GM13976 (cell line): ENCODE data around the gene KCNN2.

ENCODE experiments used
- DNase-seq: peaks from one replicate; pipeline ENCODE4 v3.0.0; 2012; ENCODE audit warnings: low spot score
- CTCF ChIP-seq: IDR thresholded peaks from 2 replicates; pipeline ENCODE4 v1.5.1; 2012; ENCODE audit warnings: borderline replicate concordance, mild to moderate bottlenecking; ENCODE audit not compliant: insufficient read depth; ENCODE audit errors: extremely low read depth, missing control alignments, control extremely low read depth
- in situ Hi-C: fragments of 300-500 bp; cut with MboI; formaldehyde crosslinking; loops from one replicate; pipeline ENCODE4 v1.12.0; 2022; ENCODE audit warnings: low sequenced_read_pairs, mixed read lengths, inconsistent platforms; ENCODE audit not compliant: unreplicated experiment

Gene KCNN2

GRCh38 chr5:114412510-114413171 lies 50.8 kb downstream of the KCNN2 start:
- no peak for DNase-seq
- in situ Hi-C loops, result no loop called here
- TF ChIP-seq CTCF, result no peak

- in situ Hi-C loops, result no loop called here
- DNase-seq, result no peak
- no peak for TF ChIP-seq CTCF
These were observed 53.9 kb downstream of the KCNN2 start for GRCh38 chr5:114415760-114416159.

- no peak for TF ChIP-seq CTCF
- no peak for DNase-seq
- in situ Hi-C loops, result no loop called here
These were observed 54.4 kb downstream of the KCNN2 start for GRCh38 chr5:114416254-114416653.

- in situ Hi-C loops, result no loop called here
- no peak for TF ChIP-seq CTCF
- DNase-seq, result no peak
These were observed 55.6 kb downstream of the KCNN2 start for GRCh38 chr5:114417519-114417918.

- in situ Hi-C loops, result no loop called here
- no peak for TF ChIP-seq CTCF
These were observed 56.6 kb downstream of the KCNN2 start for GRCh38 chr5:114418176-114419066.

GRCh38 chr5:114419067-114419388 lies 57.2 kb downstream of the KCNN2 start:
- no peak for TF ChIP-seq CTCF
- no peak for DNase-seq
- in situ Hi-C loops, result no loop called here

More at GRCh38 chr5:114418176-114419066, 56.6 kb downstream of the KCNN2 start:
- DNase-seq, result peak; percentile 34
